SH-SY5Y (cell line): ENCODE results near the gene TNFRSF6B.

Experiments used
- GATA2 ChIP-seq: IDR thresholded peaks from 2 replicates; pipeline ENCODE4 v1.6.1; 2011; ENCODE audit warnings: mild to moderate bottlenecking, low read depth, low read length
- GATA3 ChIP-seq: IDR thresholded peaks from 2 replicates; pipeline ENCODE4 v1.6.1; 2011; ENCODE audit warnings: low read depth, mild to moderate bottlenecking, low read length, moderate library complexity

DNA sequence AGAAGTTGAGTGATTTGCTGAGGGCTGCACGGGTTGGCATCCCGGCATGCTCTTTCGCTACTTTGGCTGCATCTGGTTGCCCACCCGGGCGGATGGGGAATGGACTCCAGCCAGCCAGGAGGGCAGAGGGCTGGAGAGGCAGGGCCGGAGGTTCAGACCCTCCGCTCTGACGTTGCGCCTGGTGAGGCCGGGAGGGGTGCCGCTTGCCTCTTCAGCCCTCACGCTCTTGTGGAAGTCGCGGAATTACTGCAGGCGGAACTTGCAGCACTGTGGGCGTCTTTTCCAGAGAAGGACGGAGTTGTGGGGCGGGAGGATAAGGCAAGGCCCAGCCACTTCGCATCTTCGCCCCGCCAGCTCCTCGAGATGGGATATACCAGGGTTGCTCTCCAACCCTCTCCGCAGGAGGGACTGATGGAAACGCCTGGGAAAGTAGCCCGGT, 37.7 kb upstream of the TNFRSF6B start:
- TF ChIP-seq GATA2 (no peak), GATA3 (no peak)
